Measurements from ENCODE around the gene FBL.

FBL gene

GRCh38 chr19:39802958-39803357 is 43.2 kb downstream of the FBL start:
- no CpG with 5 or more reads among the region's 4 CpGs for WGBS (ENCODE audit: extremely low coverage, insufficient coverage, insufficient read length)
- Histone ChIP-seq H2BK5ac (ENCODE audit: low read depth, low read length, poor library complexity) (no peak overlapping the region), H3K36me3 (ENCODE audit: control insufficient read depth in 1 of 2, insufficient read depth in 2 of 2, low read length in 2 of 2) (no peaks in the 10 kb centered on the region)

GRCh38 chr19:39797083-39797482 is 49.1 kb downstream of the FBL start:
- Histone ChIP-seq H4K91ac (ENCODE audit: low read depth, low read length) (no peak overlapping the region), H3K4ac (ENCODE audit: low read depth, low read length) (no peak overlapping the region), H2BK5ac (ENCODE audit: low read depth, low read length, poor library complexity) (no peak overlapping the region), H3K14ac (ENCODE audit: low read length) (no peak overlapping the region), H3K4me3 (ENCODE audit: low read depth, low read length) (no peak overlapping the region), H3K9ac (ENCODE audit: low read length) (no peak overlapping the region), H4K12ac (ENCODE audit: low read depth, low read length) (no peak overlapping the region), H2BK12ac (ENCODE audit: low read length) (no peak overlapping the region), H3K36me3 (ENCODE audit: control insufficient read depth in 1 of 2, insufficient read depth in 2 of 2, low read length in 2 of 2) (no peaks in the 10 kb centered on the region), H3K79me1 (ENCODE audit: low read length) (no peaks in the 10 kb centered on the region), H3K27me3 (ENCODE audit: insufficient read depth, low read length) (no peaks in the 10 kb centered on the region), H3K23ac (ENCODE audit: low read length) (no peak overlapping the region), H2AFZ (ENCODE audit: insufficient read depth, low read length, poor library complexity) (no peak overlapping the region), H3K79me2 (ENCODE audit: control insufficient read depth, insufficient read depth, low read length, poor library complexity) (no peaks in the 10 kb centered on the region), H2AK5ac (ENCODE audit: low read length) (no peak overlapping the region), H3K4me1 (ENCODE audit: control insufficient read depth in 1 of 2, insufficient read depth in 2 of 2, low read length in 2 of 2) (no peaks in the 10 kb centered on the region), H3K9me3 (ENCODE audit: insufficient read depth, low read depth, low read length) (no peaks in the 10 kb centered on the region), H3K4me2 (ENCODE audit: low read length) (no peak overlapping the region), H2BK120ac (ENCODE audit: insufficient read depth, low read length, poor library complexity) (no peak overlapping the region), H3K18ac (ENCODE audit: low read length) (no peak overlapping the region), H3K27ac (ENCODE audit: low read depth, low read length) (no peak overlapping the region), H4K8ac (ENCODE audit: low read depth, low read length) (no peak overlapping the region)
- no peak for DNase-seq
- no CpG with 5 or more reads among the region's 2 CpGs for WGBS (ENCODE audit: extremely low coverage, insufficient coverage, insufficient read length)

More at GRCh38 chr19:39802958-39803357, 43.2 kb downstream of the FBL start:
- Histone ChIP-seq H3K27ac (ENCODE audit: low read depth, low read length) (no peak overlapping the region), H3K23ac (ENCODE audit: low read length) (no peak overlapping the region), H3K4me3 (ENCODE audit: low read depth, low read length) (no peak overlapping the region), H3K9ac (ENCODE audit: low read length) (no peak overlapping the region), H3K27me3 (ENCODE audit: insufficient read depth, low read length) (no peaks in the 10 kb centered on the region), H2AFZ (ENCODE audit: insufficient read depth, low read length, poor library complexity) (no peak overlapping the region), H4K8ac (ENCODE audit: low read depth, low read length) (no peak overlapping the region), H3K9me3 (ENCODE audit: insufficient read depth, low read depth, low read length) (no peaks in the 10 kb centered on the region), H2AK5ac (ENCODE audit: low read length) (no peak overlapping the region), H3K4me2 (ENCODE audit: low read length) (no peak overlapping the region), H3K4me1 (ENCODE audit: control insufficient read depth in 1 of 2, insufficient read depth in 2 of 2, low read length in 2 of 2) (no peaks in the 10 kb centered on the region), H3K18ac (ENCODE audit: low read length) (no peak overlapping the region), H3K79me2 (ENCODE audit: control insufficient read depth, insufficient read depth, low read length, poor library complexity) (no peaks in the 10 kb centered on the region), H4K12ac (ENCODE audit: low read depth, low read length) (no peak overlapping the region), H3K14ac (ENCODE audit: low read length) (no peak overlapping the region), H2BK12ac (ENCODE audit: low read length) (no peak overlapping the region), H2BK120ac (ENCODE audit: insufficient read depth, low read length, poor library complexity) (no peak overlapping the region), H4K91ac (ENCODE audit: low read depth, low read length) (no peak overlapping the region), H3K79me1 (ENCODE audit: low read length) (no peaks in the 10 kb centered on the region), H3K4ac (ENCODE audit: low read depth, low read length) (no peak overlapping the region)
- DNase-seq: no peak

- Histone ChIP-seq H3K27me3 (ENCODE audit: insufficient read depth, low read length) (no peaks in the 10 kb centered on the region), H3K4me2 (ENCODE audit: low read length) (no peak overlapping the region), H3K4me1 (ENCODE audit: control insufficient read depth in 1 of 2, insufficient read depth in 2 of 2, low read length in 2 of 2) (no peaks in the 10 kb centered on the region), H2BK12ac (ENCODE audit: low read length) (no peak overlapping the region), H3K79me1 (ENCODE audit: low read length) (no peaks in the 10 kb centered on the region), H3K79me2 (ENCODE audit: control insufficient read depth, insufficient read depth, low read length, poor library complexity) (no peaks in the 10 kb centered on the region), H4K8ac (ENCODE audit: low read depth, low read length) (no peak overlapping the region), H3K36me3 (ENCODE audit: control insufficient read depth in 1 of 2, insufficient read depth in 2 of 2, low read length in 2 of 2) (no peaks in the 10 kb centered on the region), H2AK5ac (ENCODE audit: low read length) (no peak overlapping the region), H2AFZ (ENCODE audit: insufficient read depth, low read length, poor library complexity) (no peak overlapping the region), H3K27ac (ENCODE audit: low read depth, low read length) (no peak overlapping the region), H2BK5ac (ENCODE audit: low read depth, low read length, poor library complexity) (no peak overlapping the region), H3K4ac (ENCODE audit: low read depth, low read length) (no peak overlapping the region), H3K9me3 (ENCODE audit: insufficient read depth, low read depth, low read length) (no peaks in the 10 kb centered on the region), H3K18ac (ENCODE audit: low read length) (no peak overlapping the region), H3K9ac (ENCODE audit: low read length) (no peak overlapping the region), H2BK120ac (ENCODE audit: insufficient read depth, low read length, poor library complexity) (no peak overlapping the region), H4K91ac (ENCODE audit: low read depth, low read length) (no peak overlapping the region), H3K23ac (ENCODE audit: low read length) (no peak overlapping the region), H3K4me3 (ENCODE audit: low read depth, low read length) (no peak overlapping the region), H4K12ac (ENCODE audit: low read depth, low read length) (no peak overlapping the region), H3K14ac (ENCODE audit: low read length) (no peak overlapping the region)
- DNase-seq: no peak
- WGBS (ENCODE audit: extremely low coverage, insufficient coverage, insufficient read length): no CpG with 5 or more reads among the region's 2 CpGs
Observed at GRCh38 chr19:39796000-39796498, 50.1 kb downstream of the FBL start.

GRCh38 chr19:39795001-39795400 is 51.2 kb downstream of the FBL start:
- no peak overlapping the region for H2AK5ac ChIP-seq (ENCODE audit: low read length)
- H2AFZ ChIP-seq (ENCODE audit: insufficient read depth, low read length, poor library complexity): no peak overlapping the region
- no peak overlapping the region for H3K27ac ChIP-seq (ENCODE audit: low read depth, low read length)
- H3K36me3 ChIP-seq (ENCODE audit: control insufficient read depth in 1 of 2, insufficient read depth in 2 of 2, low read length in 2 of 2): no peaks in the 10 kb centered on the region
- no peak overlapping the region for H3K23ac ChIP-seq (ENCODE audit: low read length)
- H4K91ac ChIP-seq (ENCODE audit: low read depth, low read length): no peak overlapping the region
- no peak overlapping the region for H3K4me2 ChIP-seq (ENCODE audit: low read length)
- H4K12ac ChIP-seq (ENCODE audit: low read depth, low read length): no peak overlapping the region
- H3K4me3 ChIP-seq (ENCODE audit: low read depth, low read length): no peak overlapping the region
- no CpG with 5 or more reads among the region's 5 CpGs for WGBS (ENCODE audit: extremely low coverage, insufficient coverage, insufficient read length)
- H3K4ac ChIP-seq (ENCODE audit: low read depth, low read length): no peak overlapping the region
- H3K18ac ChIP-seq (ENCODE audit: low read length): no peak overlapping the region
- H3K14ac ChIP-seq (ENCODE audit: low read length): no peak overlapping the region
- no peaks in the 10 kb centered on the region for H3K79me2 ChIP-seq (ENCODE audit: control insufficient read depth, insufficient read depth, low read length, poor library complexity)
- no peaks in the 10 kb centered on the region for H3K79me1 ChIP-seq (ENCODE audit: low read length)
- no peak overlapping the region for H2BK12ac ChIP-seq (ENCODE audit: low read length)
- H4K8ac ChIP-seq (ENCODE audit: low read depth, low read length): no peak overlapping the region
- DNase-seq: no peak
- no peak overlapping the region for H2BK5ac ChIP-seq (ENCODE audit: low read depth, low read length, poor library complexity)
- H3K9me3 ChIP-seq (ENCODE audit: insufficient read depth, low read depth, low read length): no peaks in the 10 kb centered on the region
- no peaks in the 10 kb centered on the region for H3K27me3 ChIP-seq (ENCODE audit: insufficient read depth, low read length)
- no peak overlapping the region for H2BK120ac ChIP-seq (ENCODE audit: insufficient read depth, low read length, poor library complexity)
- no peaks in the 10 kb centered on the region for H3K4me1 ChIP-seq (ENCODE audit: control insufficient read depth in 1 of 2, insufficient read depth in 2 of 2, low read length in 2 of 2)
- no peak overlapping the region for H3K9ac ChIP-seq (ENCODE audit: low read length)
